Effector memory CD8-positive, alpha-beta T cell (primary cell): ENCODE data around the gene CRYBB1.

Source experiments
- ATAC-seq: fragments of 150-1000 bp; cut with Tn5 transposase; replicated peaks from 2 replicates; pipeline ENCODE4 v1.10.0; 2021; ENCODE audit warnings: mild to moderate bottlenecking, moderate library complexity
- DNase-seq, 3 experiments: peaks; one replicate each; pipeline ENCODE4 v3.0.0; 2021
- H3K27ac Mint-ChIP-seq, 2 donors: one replicate each; pipeline ENCODE4 v1.8.0; 2022; ENCODE audit warnings: mild to moderate bottlenecking in 2 of 2, mixed read lengths in 2 of 2, moderate library complexity in 2 of 2
- H3K27me3 Mint-ChIP-seq, 2 donors: one replicate each; pipeline ENCODE4 v1.8.0; 2022; ENCODE audit warnings: mixed read lengths in 2 of 2
- H3K36me3 Mint-ChIP-seq: one replicate; pipeline ENCODE4 v1.8.0; 2022; ENCODE audit warnings: mild to moderate bottlenecking, moderate library complexity, mixed read lengths; ENCODE audit not compliant: insufficient read depth
- H3K4me1 Mint-ChIP-seq, 2 donors: one replicate each; pipeline ENCODE4 v1.8.0; 2022; ENCODE audit warnings: low read depth in 2 of 2, mixed read lengths in 2 of 2
- H3K4me3 Mint-ChIP-seq, 2 donors: one replicate each; pipeline ENCODE4 v1.8.0; 2022; ENCODE audit warnings: mild to moderate bottlenecking in 2 of 2, mixed read lengths in 2 of 2, moderate library complexity in 2 of 2
- H3K9me3 Mint-ChIP-seq, 2 donors: one replicate each; pipeline ENCODE4 v1.8.0; 2022; ENCODE audit warnings: mixed read lengths in 2 of 2

CRYBB1 gene

DNA sequence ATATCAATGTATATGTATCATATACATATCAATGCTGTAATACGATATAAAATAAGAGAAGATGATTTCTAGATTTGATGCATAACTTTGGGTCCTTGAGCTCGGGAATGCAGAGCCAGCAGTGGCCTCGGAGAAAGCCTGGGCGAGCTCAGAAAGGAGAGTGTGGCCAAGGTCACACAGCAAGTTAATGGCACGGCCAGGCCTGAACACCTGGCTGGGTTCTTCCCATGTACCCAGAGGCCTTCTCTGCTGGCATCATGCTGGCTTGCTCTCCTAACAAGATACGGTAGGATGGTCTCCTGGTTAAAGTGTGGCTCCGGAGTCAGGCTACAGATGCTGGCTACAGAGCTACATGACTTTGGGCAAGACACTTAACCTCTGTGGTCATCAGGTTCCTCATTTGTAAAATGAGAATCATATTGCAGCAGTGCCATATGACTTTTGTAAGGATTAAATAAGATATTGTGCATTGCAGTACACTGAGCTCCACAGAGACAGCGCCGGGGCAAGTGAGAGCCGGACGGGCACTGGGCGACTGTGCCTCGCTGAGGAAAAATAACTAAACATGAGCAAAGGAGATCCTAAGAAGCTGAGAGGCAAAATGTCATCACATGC, 57.8 kb downstream of the CRYBB1 start:
- peaks cover 10% of the 10 kb centered on the region for H3K36me3 Mint-ChIP-seq
- H3K27ac Mint-ChIP-seq: peak overlapping the region; percentile 66 to 82
- no peaks in the 10 kb centered on the region for H3K9me3 Mint-ChIP-seq
- peaks cover 45 to 82% of the 10 kb centered on the region in 2 donors for H3K4me1 Mint-ChIP-seq
- DNase-seq: no peak
- no peaks in the 10 kb centered on the region for H3K27me3 Mint-ChIP-seq
- no peak for ATAC-seq
- H3K4me3 Mint-ChIP-seq: no peak overlapping the region

DNA sequence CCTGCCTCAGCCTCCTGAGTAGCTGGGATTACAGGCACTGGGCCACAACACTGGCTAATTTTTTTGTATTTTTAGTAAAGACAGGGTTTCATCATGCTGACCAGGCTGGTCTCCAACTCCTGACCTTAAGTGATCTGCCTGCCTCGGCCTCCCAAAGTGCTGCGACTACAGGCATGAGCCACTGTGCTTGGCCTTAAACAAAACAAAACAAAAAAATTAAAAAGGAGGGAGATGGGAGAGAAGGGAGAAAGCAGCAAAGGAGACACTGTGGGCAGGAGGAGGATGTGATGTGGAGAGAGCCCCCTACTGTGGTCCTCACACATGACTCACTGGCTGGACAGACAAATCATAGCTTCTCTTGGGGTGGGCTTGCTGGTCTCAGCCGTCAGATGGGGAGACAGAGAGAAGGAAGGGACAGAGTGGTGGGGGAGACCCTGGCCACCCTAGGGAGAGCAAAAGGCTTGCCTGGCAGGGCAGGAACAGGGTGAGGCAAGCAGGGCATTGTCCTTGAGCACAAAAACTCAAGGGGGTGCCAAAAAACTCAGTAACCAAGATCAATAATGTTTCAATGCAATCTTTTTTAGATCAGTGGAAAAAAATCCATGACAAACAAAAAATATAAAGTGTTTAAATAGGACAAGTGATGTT, 59.5 kb downstream of the CRYBB1 start:
- DNase-seq (no peak), ATAC-seq (no peak)
- Mint-ChIP-seq H3K36me3 (peaks cover 11% of the 10 kb centered on the region), H3K4me3 (peak overlapping the region in 1 of 2 donors; percentile 5), H3K27ac (peak overlapping the region in 1 of 2 donors; percentile 8), H3K4me1 (peaks cover 39 to 79% of the 10 kb centered on the region in 2 donors), H3K27me3 (no peaks in the 10 kb centered on the region), H3K9me3 (no peaks in the 10 kb centered on the region)

GRCh38 chr22:26556904-26557303, 60.9 kb downstream of the CRYBB1 start:
- H3K36me3 Mint-ChIP-seq: peaks cover 11% of the 10 kb centered on the region
- ATAC-seq: no peak
- H3K9me3 Mint-ChIP-seq: no peaks in the 10 kb centered on the region
- peak overlapping the region; percentile 44 to 84 for H3K27ac Mint-ChIP-seq
- H3K27me3 Mint-ChIP-seq: no peaks in the 10 kb centered on the region
- H3K4me1 Mint-ChIP-seq: peaks cover 38 to 76% of the 10 kb centered on the region in 2 donors
- H3K4me3 Mint-ChIP-seq: no peak overlapping the region
- no peak for DNase-seq

DNA sequence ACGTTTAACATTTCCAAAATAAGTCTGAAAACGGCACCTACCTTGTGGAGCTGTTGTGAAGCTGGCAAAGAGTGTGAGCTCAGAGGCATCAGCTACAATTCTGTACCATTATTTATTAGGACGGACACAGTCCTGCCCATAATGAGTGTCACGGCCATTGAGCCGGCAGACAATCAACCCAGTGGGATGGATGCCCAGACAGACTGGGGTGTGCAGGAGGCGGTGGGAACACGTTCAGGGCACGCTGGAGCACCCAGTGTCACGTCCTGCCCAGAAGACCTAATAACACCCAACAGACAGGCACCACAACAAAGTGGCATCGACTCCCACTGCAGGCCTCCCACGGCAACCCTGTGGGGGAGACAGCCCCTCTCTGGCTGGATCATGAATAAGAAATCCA, 62.3 kb downstream of the CRYBB1 start:
- Mint-ChIP-seq H3K27me3 (no peaks in the 10 kb centered on the region), H3K9me3 (no peaks in the 10 kb centered on the region), H3K36me3 (peaks cover 11% of the 10 kb centered on the region), H3K27ac (peak overlapping the region in 1 of 2 donors; percentile 65), H3K4me3 (no peak overlapping the region), H3K4me1 (peaks cover 41 to 81% of the 10 kb centered on the region in 2 donors)
- ATAC-seq: no peak
- no peak for DNase-seq

DNA sequence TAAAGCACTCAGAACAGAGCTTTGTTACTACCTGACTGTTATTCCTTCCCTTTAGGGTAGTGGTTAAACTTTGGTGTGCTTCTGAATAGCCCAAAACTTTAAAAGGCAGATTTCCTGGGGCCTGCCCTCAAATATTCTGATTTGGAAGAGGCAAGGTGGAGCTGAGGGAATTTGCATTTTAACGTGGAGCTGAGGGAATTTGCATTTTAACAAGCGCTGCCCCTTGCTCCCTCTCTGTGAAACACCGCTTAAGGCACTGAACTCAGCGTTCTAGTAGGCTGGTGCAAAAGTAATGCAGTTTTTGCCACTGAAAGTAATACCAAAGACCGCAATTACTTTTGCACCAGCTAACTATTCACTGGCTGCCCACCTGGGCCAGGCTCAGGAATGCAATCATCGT, 62.9 kb downstream of the CRYBB1 start:
- Mint-ChIP-seq H3K4me1 (peaks cover 39 to 81% of the 10 kb centered on the region in 2 donors), H3K27ac (peak overlapping the region; percentile 65 to 71), H3K27me3 (no peaks in the 10 kb centered on the region), H3K36me3 (peaks cover 16% of the 10 kb centered on the region), H3K9me3 (no peaks in the 10 kb centered on the region), H3K4me3 (no peak overlapping the region)
- DNase-seq (no peak), ATAC-seq (no peak)

GRCh38 chr22:26553056-26553752, 64.6 kb downstream of the CRYBB1 start:
- H3K4me3 Mint-ChIP-seq: no peak overlapping the region
- ATAC-seq: no peak
- H3K27me3 Mint-ChIP-seq: no peaks in the 10 kb centered on the region
- DNase-seq: no peak
- peaks cover 32 to 74% of the 10 kb centered on the region in 2 donors for H3K4me1 Mint-ChIP-seq
- peak overlapping the region; percentile 44 to 71 for H3K27ac Mint-ChIP-seq
- H3K9me3 Mint-ChIP-seq: no peaks in the 10 kb centered on the region
- H3K36me3 Mint-ChIP-seq: peaks cover 21% of the 10 kb centered on the region

DNA sequence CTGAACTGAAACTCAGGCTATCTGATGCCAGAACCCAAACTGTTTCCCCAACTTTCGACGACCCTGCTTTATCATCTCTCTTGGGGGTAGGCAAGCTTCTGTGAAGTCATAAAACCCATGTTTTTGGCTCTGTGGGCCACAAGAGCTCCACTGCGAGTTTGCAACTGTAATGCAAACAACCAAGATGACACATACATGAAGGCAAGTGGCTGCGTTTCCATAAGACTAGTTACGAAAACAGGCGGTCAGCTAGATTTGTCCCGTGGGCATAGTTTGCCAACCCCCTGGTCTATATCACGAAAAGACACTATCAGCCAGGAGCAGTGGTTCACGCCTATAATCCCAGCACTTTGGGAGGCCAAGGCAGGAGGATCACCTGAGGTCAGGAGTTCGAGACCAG, 65.4 kb downstream of the CRYBB1 start:
- Mint-ChIP-seq H3K4me1 (peaks cover 32 to 73% of the 10 kb centered on the region in 2 donors), H3K36me3 (peaks cover 23% of the 10 kb centered on the region), H3K9me3 (no peaks in the 10 kb centered on the region), H3K27ac (no peak overlapping the region), H3K27me3 (no peaks in the 10 kb centered on the region), H3K4me3 (no peak overlapping the region)
- ATAC-seq: no peak
- no peak for DNase-seq

DNA sequence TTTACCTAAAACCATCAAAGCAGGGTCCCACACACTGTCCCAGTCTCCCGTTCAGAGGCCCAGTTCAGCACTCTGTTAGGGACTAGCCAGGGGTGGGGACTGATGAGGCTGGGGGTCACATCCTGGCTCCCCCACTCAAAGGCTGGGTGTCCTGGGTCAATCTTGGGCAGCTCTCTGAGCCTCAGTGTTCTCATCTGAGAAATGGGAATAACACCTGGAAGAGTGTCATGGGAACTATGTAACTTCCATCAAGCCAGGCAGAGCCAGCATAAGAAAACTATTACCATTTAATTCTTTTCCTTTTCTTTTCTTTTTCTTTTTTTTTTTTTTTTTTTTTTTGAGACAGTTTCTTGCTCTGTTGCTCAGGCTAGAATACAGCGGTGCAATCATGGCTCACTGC, 66.3 kb downstream of the CRYBB1 start:
- ATAC-seq: no peak
- peaks cover 33 to 73% of the 10 kb centered on the region in 2 donors for H3K4me1 Mint-ChIP-seq
- H3K27me3 Mint-ChIP-seq: no peaks in the 10 kb centered on the region
- peaks cover 32% of the 10 kb centered on the region for H3K36me3 Mint-ChIP-seq
- no peak for DNase-seq
- peak overlapping the region; percentile 84 to 86 for H3K27ac Mint-ChIP-seq
- H3K4me3 Mint-ChIP-seq: no peak overlapping the region
- no peaks in the 10 kb centered on the region for H3K9me3 Mint-ChIP-seq

DNA sequence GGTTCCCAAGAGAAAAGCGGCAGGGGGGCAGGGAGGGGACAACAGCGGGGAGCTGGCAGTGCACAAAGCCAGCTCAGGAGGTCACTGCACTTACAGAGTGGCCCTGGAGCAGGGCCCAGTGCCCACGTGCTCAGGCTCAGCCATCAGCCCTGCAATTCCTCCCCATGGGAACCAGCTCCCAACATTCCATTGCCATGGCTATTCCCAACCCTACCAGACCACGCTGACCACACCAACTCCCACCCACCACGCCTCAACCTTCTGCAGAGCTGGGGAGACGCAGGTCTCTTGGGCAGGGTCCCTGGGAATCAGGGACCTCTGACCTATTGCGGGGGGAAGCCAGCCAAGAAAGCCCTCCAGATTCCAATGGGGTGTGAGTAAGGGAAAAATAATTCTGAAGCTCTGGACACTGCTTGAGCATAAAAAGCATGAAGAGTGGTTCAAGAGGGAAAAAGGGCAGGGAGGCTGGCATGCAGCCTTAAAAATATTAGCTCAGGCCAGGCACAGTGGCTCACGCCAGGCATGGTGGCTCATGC, 67.3 kb downstream of the CRYBB1 start:
- ATAC-seq (no peak), DNase-seq (no peak)
- Mint-ChIP-seq H3K27ac (peak overlapping the region; percentile 84 to 86), H3K9me3 (no peaks in the 10 kb centered on the region), H3K36me3 (peaks cover 35% of the 10 kb centered on the region), H3K4me3 (no peak overlapping the region), H3K4me1 (peaks cover 38 to 78% of the 10 kb centered on the region in 2 donors), H3K27me3 (no peaks in the 10 kb centered on the region)

DNA sequence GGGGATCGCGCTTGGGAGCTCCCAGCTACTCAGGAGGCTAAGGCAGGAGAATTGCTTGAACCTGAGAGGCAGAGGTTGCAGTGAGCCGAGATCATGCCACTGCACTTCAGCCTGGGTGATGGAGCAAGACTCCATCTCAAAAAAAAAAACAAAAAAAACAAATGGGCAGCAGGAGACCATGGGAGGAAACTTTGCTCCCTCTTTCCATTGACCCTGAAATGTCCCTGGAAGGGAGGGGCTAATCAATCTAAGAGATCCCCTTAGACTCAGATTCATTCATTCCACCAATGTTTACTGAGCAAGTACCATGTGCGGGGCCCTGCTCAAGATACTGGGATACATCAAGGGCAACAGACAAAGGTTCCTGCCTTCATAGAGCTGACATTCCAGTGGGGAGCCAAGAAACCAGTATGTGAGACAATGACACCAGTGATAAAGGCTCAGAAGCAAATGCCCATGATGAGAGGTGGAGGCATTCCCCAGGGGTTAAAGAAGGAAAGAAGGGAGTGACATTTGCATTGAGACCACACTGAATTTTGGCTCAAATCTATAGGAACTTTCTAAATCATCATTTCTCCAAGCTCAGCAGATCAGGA, 67.8 kb downstream of the CRYBB1 start:
- Mint-ChIP-seq H3K36me3 (peaks cover 35% of the 10 kb centered on the region), H3K9me3 (no peaks in the 10 kb centered on the region), H3K4me3 (no peak overlapping the region), H3K4me1 (peaks cover 40 to 75% of the 10 kb centered on the region in 2 donors), H3K27ac (peak overlapping the region; percentile 84 to 86), H3K27me3 (no peaks in the 10 kb centered on the region)
- no peak for DNase-seq
- no peak for ATAC-seq
